ENCODE measurements around the gene RTN1.

Gene RTN1

GRCh38 chr14:59788176-59788575, 82.4 kb downstream of the RTN1 start:
- DNase-seq (ENCODE audit: low read depth) = no peak

DNA sequence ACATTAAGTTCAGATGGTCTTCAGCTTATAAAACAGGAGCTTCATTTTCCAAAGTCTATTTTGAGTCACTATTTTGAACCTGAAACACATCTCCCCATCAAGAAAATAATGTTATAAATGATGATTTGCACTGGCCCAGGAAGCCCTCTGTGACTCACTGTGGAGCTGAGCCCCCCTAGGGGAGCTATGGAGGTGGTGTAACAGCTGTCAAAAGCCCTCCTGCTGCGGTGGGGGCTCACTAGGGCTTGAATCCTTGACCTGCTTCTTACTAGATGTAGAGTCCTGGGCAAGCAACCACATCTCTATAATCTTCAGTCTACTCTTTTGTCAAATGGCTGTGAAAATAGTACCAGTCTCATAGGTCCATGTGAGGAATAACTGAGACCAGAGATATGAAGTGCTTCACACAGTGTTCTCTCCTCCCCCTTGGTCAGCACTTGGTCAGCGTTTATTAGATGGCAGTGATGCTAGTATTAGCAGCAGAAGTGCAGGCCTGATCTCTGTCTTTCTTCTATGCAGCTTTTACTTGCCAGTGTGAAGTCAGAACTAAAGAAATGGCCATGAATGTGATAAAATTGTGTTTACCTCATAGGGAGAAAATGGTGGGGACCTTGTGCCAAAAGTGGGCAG, 83.4 kb downstream of the RTN1 start:
- no peak for DNase-seq (ENCODE audit: low read depth)

DNA sequence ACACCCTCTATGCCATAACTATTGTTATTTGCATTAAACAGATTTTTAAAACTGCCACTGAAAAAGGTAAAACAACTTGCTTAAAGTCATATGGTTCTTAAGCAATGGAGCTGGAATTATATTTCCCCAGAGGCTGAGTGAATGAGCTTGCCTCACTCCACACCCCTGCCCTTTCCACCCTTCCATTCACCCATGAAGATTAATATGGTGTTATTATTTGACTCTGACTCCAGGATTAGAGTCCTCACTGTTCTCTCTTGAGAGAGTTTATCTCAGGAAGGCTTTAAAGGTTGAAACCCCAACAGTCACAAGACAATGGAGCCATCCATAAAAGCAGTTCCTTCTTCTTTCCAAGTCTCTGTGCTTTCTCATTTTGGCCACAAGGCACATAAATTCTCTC, 84.9 kb downstream of the RTN1 start:
- DNase-seq (ENCODE audit: low read depth) = no peak

- no peak for DNase-seq (ENCODE audit: low read depth)
Measured at GRCh38 chr14:59782760-59783159, 87.8 kb downstream of the RTN1 start.

- no peak for DNase-seq (ENCODE audit: low read depth)
Measured at GRCh38 chr14:59777006-59777579, 93.5 kb downstream of the RTN1 start.

- DNase-seq (ENCODE audit: low read depth) = no peak
Measured at GRCh38 chr14:59776468-59776867, 94.1 kb downstream of the RTN1 start.

DNA sequence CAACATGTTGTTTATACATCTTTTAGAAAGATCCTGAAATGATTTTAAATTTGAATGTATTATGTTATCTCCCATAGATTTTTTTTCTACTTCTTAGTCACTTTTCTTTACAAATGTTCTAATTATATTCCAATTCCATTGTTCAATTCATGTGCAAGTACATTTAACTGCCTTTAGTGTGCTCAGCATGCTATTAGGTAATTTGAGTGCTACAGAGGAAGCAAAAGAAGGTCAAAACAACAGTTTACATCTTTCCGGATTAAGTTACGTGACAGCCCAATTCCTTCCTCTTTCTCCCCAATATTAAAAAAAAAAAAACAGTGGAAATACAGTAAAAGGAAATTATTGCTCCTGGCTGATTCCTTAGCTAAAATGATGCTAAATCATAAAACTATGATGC, 98.3 kb downstream of the RTN1 start:
- DNase-seq (ENCODE audit: low read depth) = no peak

DNA sequence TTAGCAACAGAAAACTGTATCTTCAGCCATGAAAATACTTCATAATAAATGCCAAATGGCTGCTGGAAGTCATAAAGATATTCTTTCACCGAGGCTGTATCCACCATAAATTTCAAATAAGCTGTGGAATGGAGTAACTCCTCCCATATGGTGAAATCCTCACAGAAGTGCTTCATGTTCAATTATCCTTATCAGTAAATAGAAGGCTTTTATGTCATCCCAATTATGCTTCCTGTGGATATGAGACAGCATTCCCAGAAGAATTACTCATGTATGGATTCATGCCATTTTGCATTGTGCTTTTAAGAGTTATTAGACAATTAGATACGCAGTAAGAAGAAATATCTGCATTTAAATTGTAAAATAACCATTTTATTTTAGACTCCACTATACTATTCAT, 99.0 kb downstream of the RTN1 start:
- no peak for DNase-seq (ENCODE audit: low read depth)

DNA sequence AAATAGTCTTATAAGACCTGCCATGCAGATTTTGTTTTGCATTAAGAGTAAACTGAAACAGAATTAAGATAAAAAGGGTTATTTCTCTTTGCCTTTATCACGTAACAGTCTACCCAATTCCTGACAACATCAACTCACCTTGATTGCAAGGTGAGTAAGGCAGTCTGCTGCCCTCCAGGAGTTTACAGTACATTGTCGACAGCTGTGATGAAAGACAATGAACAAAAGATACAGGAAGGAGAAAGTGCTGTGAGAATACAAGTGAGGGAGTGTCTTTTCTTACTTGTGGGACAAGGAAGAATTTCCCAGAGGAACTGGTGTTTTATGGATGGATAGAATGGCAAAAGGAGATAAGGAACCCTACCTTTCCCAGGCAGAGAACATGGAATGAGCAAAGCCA, 101.0 kb downstream of the RTN1 start:
- no peak for DNase-seq (ENCODE audit: low read depth)

DNA sequence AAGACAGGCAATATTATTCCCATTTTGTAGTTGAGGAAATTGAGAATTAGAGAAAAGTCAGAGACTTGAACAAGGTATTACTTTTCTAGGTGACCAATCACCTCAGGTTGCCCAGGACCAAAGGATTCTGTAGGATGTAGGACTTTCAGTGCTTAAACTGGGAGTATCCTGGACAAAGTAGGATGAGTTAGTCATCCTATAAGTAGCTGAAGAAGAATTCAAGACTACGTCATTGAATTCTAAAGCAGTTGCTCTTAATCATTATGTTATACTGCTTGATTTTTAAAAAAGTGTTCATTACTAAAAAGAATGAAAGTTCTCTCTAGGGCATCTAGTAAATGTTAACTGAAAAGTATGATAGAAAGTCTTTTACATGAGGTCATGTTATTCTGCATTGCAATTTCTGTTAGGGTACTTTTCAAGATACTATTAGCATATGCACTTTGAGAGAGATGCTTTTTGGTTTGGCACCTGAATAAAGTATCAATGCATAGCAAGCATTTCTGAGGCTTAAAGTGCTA, 101.7 kb downstream of the RTN1 start:
- DNase-seq (ENCODE audit: low read depth) = no peak

DNA sequence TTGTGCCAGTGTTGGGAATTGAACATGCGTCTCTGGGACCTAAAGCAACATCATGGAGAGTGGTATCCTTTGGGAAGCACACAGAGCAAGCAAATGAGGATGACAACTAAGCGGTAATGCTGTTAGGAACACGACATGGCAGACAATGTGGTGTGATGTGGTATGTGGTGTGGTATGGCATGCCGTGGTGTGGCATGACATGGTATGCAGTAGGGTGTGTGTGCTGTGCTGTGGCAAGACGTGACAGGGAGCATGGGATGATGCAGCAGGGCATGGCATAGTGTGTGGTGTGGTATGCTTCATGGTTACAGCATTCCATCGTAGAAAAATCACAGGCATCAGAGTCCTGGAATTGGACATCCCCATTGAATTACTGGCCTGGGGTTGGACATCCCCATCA, 108.7 kb downstream of the RTN1 start:
- DNase-seq (ENCODE audit: low read depth) = no peak

DNA sequence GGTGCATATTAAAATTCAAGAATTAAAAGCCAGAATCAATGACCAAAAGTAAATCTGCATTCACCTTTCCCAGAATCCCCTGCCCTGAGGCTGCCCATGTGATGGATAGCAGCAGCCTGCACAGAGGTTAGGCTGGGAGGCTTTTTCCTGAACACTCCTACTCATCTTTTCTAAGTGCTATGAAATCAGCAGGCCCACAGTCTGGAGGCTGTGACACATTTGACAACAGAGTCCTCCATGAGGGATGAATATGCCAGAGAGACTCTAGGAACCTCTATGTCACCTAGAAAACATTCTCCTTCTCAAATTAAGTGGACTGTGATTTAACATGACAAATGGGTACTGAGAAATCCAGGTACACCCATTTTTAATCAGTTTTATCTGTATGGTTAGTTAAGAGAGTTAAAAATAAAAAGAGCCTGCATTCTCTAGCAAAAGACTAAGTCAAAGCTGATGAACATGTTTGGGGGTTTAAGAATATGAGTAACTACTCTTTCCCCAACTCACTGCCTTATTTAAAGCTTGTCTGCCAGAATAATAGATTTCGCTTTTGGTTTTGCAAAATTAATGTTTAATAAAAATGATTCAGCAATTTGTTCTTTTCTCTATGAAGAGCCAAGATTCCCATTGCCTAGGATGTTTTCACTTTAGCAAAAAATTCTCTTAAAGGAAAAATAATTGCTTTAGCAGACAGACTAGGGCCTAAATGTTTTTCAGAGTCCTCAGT, 115.0 kb downstream of the RTN1 start:
- DNase-seq (ENCODE audit: low read depth) = no peak

- no peak for DNase-seq (ENCODE audit: low read depth)
Measured at GRCh38 chr14:59754256-59754655, 116.3 kb downstream of the RTN1 start.

DNA sequence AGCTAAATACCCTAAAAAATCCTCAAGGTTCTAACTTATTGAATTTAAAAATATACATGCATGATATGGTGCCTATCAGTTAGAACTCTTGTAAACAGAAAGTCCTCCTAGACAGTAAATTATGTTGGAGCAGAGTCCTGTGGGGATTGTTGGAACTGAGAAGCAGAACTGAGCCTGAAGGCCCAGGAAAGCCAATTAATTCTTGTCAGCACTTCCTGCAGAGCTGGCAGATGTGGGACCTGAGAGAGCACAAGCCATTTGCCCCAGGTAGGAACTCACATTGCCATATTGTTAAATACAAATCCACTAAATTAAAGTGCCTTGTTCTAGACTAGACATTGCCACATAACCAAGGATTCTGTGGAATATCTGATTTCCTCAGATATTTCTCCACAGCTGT, 117.1 kb downstream of the RTN1 start:
- no peak for DNase-seq (ENCODE audit: low read depth)

- DNase-seq (ENCODE audit: low read depth) = no peak
Measured at GRCh38 chr14:59751578-59751977, 119.0 kb downstream of the RTN1 start.

DNA sequence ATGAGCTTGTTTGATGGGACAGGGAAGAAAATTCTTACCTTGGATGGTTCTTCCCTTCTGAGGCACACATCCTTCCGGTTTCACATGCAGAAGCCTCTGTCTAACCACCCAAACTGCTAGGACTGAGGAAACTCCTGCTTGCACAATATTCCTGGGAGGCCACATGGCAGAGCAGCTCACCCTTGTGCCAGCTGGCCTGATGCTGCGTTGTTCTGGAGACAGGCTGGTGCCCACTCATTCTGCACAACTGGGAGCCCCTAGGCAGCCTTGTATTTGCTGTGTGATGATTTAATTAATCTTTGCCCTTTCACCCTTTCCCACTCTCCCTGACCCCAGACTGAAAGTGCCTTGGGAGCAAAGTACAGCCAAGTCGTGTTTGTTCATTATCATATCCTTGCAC, 130.8 kb downstream of the RTN1 start:
- DNase-seq (ENCODE audit: low read depth) = no peak

GRCh38 chr14:59728304-59728703, 142.3 kb downstream of the RTN1 start:
- DNase-seq (ENCODE audit: low read depth) = no peak

GRCh38 chr14:59727073-59727661, 143.4 kb downstream of the RTN1 start:
- DNase-seq (ENCODE audit: low read depth) = no peak

GRCh38 chr14:59711080-59711479, 159.5 kb downstream of the RTN1 start:
- no peak for DNase-seq (ENCODE audit: low read depth)

DNA sequence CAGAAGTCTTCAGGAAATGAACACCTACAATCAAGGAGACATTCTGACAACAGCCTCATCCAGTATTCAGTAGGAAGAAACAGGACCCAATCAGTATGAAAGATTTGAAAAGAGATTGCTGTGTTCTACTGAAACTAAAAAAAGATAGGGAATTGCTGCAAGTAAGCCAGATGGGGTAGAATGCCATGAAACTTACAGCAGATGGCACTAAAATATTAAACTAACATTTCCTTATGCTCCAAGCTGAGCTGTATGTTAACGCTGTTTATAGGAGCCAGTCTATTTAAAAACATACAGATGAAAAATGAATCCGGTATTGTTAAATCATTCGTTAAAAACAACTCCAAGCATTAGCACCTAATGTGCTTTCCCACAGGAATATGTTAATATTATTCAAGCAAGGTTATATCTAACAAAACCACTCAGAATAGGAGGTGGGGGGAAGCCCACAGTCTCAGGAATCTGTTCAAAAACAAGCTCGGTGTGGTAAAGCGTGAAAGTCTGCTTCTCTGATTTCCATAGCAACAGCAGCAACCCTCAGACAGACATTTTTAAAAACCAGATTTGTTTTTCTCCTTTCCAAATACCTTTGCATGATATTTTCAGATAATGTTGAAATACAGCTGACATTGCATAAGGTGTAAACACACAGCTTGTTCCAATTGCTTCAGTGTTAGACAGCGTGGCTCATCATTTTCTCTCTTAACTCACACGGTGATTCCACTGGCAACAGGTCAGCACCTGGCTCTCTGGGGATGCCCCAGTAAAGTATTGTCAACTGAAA, 162.6 kb downstream of the RTN1 start:
- DNase-seq (ENCODE audit: low read depth) = no peak

DNA sequence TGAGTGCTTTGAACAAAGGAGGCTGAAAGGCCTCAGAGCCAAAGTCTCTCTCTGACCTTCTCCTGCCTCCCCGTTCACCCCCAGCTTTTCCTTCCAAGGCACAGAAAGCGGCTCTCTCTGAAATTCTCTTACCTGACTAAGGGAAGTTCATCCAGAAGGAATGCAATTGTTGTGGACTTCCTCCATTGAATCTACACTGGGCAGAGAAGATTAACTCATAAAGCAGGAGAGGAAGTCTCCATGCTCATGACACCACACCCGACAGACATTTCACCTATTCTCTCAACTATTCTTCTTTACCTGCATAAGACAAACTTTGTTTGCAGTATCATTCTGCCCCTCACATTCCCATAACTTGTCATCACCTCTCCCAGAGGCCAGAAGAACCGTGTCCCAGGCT, 164.7 kb downstream of the RTN1 start:
- DNase-seq (ENCODE audit: low read depth) = no peak

DNA sequence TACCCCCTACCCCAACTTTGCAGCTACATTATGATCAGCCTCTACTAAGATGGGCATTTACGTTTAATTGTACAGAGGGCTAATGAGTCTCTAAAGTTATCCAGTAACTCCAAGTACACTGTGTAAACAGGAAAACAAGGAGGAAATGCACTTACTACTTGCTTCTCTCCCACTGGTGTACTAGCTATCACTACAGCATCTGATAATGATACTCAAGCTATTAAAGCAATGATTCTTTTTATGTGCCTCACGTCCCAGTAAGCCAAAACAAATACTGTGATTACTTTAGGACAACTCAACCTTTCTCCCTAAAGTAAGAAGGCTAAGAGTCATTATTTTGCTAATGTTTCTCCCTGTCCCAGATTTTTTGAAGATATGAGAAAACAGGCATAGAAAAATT, 165.3 kb downstream of the RTN1 start:
- DNase-seq (ENCODE audit: low read depth) = no peak
